Tibial nerve (tissue), 3 donors: ENCODE data around the gene HNRNPC.
"Not testable (repeated sequence)": the region's sequence is repeated elsewhere in the genome, so short reads cannot be mapped to it uniquely, and the experiment has no call there.

ENCODE experiments used
- CTCF ChIP-seq, 5 experiments: fragments of 200-600 bp in 3 of 5; fragments of 450-650 bp in 2 of 5; sonication (generic) in 3 of 5; IDR thresholded peaks; one replicate each; pipeline ENCODE4 v1.5.1; 2016 to 2019; ENCODE audit warnings: antibody characterized with exemption in 5 of 5, mild to moderate bottlenecking in 3 of 5, moderate library complexity in 2 of 5
- POLR2A ChIP-seq, 2 donors: fragments of 450-650 bp; IDR thresholded peaks; one replicate each; pipeline ENCODE4 v1.6.1; 2017; ENCODE audit warnings: antibody characterized with exemption in 2 of 2, mild to moderate bottlenecking in 2 of 2, moderate library complexity in 2 of 2

GRCh38 chr14:21294026-21294425 is 24.8 kb upstream of the HNRNPC start:
- TF ChIP-seq CTCF, POLR2A (IDR thresholded peaks at IDR 0.05): not testable (repeated sequence)
